A204.1 (cell line): Measurements from ENCODE around the gene WDHD1.

ENCODE experiments used
- FAIRE-seq: peaks from 2 replicates; lab custom pipeline; 2012; peaks lifted over from hg19 to GRCh38; lab: Jason Lieb, UNC

Gene WDHD1, protein sequence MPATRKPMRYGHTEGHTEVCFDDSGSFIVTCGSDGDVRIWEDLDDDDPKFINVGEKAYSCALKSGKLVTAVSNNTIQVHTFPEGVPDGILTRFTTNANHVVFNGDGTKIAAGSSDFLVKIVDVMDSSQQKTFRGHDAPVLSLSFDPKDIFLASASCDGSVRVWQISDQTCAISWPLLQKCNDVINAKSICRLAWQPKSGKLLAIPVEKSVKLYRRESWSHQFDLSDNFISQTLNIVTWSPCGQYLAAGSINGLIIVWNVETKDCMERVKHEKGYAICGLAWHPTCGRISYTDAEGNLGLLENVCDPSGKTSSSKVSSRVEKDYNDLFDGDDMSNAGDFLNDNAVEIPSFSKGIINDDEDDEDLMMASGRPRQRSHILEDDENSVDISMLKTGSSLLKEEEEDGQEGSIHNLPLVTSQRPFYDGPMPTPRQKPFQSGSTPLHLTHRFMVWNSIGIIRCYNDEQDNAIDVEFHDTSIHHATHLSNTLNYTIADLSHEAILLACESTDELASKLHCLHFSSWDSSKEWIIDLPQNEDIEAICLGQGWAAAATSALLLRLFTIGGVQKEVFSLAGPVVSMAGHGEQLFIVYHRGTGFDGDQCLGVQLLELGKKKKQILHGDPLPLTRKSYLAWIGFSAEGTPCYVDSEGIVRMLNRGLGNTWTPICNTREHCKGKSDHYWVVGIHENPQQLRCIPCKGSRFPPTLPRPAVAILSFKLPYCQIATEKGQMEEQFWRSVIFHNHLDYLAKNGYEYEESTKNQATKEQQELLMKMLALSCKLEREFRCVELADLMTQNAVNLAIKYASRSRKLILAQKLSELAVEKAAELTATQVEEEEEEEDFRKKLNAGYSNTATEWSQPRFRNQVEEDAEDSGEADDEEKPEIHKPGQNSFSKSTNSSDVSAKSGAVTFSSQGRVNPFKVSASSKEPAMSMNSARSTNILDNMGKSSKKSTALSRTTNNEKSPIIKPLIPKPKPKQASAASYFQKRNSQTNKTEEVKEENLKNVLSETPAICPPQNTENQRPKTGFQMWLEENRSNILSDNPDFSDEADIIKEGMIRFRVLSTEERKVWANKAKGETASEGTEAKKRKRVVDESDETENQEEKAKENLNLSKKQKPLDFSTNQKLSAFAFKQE

GRCh38 chr14:55026793-55027561 is at the start of gene WDHD1, which contains the start of gene SOCS4:
TSS of gene WDHD1 (minus strand) at chr14:55027099. CDS start at chr14:55026787, 312 bp downstream.
TSS of gene SOCS4 (plus strand) at chr14:55027236. CDS start at chr14:55043042, 15,806 bp downstream.
- no peak for FAIRE-seq

DNA sequence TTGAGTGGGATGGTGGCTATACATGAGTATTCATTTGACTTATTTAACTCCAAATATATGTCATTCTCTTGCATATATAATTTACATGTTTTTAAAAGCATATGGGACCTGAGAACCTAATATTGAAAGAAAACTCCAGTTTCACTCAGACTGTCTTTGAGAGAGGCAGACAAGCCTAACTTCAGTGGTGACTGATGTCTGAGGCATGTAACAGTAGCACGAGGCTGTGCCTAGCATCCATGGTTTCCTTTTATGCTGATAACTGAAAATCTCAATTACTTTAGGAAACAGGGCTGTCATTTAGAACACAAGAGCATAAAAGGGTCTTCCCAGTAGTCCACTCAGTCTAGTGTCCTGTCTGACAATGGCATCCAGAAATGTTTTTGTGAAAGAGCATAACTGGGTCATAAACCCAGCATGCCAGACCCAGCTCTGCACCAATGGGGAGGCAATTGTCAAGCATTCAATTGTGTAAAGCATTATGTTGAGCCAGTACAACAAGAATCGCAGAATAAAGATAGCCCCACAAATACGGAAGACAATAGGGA is 48.8 kb upstream of the WDHD1 start:
- no peak for FAIRE-seq

DNA sequence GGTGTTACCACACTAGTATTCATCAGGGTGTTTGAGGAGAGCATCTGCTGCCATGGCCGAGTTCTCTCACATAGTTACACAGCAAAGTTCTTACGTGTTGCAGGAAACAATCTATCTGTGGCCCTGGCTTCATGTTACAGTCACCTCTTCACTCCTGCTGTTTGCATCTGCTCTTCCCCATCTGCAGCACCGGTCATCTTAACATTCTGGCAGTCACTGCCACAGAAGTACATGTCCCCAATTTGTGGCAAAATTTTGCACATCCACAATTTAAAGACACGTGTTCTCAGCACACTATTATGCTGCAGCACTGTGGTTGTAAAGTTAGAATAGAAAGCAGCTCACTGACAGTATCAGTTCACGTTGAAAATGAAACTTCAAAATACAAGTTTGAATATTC is 47.8 kb upstream of the WDHD1 start:
- FAIRE-seq = no peak

DNA sequence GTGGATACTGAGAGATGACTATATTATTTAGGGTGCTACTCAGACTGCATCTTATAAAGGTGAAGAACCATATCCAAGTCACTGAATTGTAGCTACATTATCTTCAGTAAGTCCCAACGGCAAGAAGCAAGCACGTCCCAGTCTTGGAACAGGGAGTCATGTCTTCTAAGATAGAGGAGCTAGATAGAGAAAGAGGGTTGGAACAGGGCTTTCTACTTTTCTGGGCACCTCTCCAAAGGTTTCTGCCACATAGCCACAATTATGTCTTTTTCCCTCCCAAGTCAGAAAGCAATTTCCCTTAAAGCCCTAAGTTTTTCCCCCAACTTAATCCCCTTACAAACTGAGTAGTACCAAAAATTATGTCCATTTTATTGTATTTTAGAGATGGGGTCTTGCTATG is 47.0 kb upstream of the WDHD1 start:
- no peak for FAIRE-seq

GRCh38 chr14:55071870-55072640 is 45.2 kb upstream of the WDHD1 start:
- FAIRE-seq = no peak

- FAIRE-seq = no peak
Measured at GRCh38 chr14:55070981-55071411, 44.1 kb upstream of the WDHD1 start.

DNA sequence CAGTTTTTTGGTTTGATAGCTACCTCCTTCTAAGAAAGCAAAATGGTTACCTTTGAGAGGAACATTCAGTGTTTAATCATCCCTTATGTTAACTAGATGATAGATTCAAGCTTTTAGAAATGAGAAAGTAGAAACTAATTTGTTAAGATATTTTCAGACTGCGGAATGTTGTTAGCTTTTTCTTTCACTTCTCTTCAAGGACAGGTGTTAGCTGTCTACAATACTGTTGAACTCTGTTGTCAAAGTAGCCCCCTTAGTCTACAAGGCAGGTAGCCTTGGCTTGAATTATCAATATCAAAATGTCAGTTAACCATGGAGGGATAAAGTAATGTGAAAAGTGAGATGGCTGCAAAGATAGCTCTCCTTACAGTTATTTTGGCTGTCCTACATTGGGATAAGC is 39.3 kb upstream of the WDHD1 start:
- FAIRE-seq = no peak

DNA sequence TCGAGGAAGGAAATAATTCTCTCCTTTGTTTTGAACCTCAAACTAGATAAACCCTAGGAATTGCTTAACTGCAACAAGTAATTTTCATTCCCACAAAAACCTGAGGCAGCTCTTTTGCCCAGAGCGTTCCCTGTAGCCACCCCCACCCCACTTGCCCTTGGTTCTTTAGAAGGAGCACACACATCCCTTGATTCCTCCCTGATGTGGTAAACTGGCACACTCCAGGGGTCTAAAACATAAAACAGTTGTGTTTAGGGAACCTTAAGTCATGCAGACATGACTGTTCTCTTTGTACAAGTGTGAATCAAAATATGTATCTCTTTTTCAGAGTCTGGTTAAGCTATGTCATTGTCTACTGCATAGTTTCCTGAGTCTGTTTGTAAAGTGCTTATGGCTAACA is 38.5 kb upstream of the WDHD1 start:
- FAIRE-seq = no peak

DNA sequence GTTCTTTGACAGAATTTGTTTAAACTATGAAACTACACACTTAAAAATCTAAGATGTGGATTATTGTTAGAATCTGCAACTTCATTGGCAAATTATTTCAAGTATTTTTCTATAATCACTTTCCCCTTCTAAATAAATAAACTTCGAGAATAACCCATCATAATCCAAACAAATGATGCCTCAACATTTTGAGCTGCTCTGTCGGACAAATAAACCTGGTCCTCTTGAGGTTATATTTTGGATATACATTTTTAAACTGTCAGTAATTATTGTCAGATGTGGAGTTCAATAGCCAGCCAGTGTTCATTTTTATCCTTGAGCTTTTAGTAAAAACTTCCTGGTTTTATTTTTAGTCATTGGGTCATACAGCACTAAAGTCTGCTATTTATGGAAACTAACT is 38.0 kb upstream of the WDHD1 start:
- peak; percentile 47 for FAIRE-seq

GRCh38 chr14:55062517-55063351 is 35.8 kb upstream of the WDHD1 start:
- FAIRE-seq = no peak

DNA sequence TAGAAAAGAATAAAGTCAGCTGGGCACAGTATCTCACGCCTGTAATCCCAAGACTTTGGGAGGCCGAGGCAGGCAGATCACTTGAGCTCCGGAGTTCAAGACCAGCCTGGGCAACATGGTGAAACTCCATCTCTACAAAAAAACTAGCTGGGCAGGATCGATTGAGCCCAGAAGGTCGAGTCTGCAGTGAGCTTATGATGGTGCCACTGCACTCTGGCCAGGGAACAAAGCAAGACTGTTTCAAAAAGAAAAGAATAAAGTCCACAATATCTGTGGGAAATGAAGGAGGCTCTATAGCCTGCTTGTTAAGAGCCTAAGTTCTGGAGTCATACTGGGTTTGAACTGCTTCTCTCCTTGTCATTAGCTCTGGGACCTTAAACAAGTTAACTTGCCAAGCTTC is 32.4 kb upstream of the WDHD1 start:
- FAIRE-seq = no peak

DNA sequence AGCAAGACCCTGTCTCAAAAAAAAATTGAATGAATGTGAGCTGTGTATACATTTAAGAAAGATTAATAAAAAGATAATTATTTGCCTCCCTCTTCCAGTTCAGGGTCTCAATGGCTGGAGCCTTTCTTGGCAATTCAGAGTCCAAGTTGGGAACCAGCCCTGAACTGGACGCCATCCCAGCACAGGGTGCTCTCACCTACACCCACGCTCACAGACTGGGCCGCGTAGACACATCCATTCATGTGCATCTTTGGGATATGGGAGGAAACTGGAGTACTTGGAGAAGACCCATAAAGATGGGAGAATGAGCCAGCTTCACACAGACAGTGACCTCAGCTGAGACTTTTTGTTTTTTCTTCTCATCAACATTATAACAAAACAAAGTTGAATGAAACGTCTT is 31.0 kb upstream of the WDHD1 start:
- FAIRE-seq = no peak

- FAIRE-seq = no peak
Measured at GRCh38 chr14:55054098-55054497, 27.2 kb upstream of the WDHD1 start.

DNA sequence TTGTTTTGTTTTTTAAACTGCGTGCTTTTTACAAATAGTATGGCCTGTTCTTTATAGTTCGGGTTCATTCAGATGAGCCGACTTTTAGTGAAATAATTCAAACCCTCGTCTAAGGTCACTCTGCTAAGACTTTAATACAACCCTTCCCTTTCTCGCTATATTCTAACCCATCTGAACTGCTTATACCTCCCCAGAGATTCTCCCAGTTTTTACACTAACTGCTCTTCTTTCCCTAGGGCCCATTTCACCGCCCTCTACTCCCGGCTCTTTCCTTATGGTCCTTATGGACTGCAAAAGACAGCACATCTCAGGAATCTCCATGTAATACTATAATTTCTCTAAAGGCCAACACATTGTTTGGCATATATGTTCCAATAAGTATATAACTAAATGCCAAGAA is 26.6 kb upstream of the WDHD1 start:
- FAIRE-seq = no peak

DNA sequence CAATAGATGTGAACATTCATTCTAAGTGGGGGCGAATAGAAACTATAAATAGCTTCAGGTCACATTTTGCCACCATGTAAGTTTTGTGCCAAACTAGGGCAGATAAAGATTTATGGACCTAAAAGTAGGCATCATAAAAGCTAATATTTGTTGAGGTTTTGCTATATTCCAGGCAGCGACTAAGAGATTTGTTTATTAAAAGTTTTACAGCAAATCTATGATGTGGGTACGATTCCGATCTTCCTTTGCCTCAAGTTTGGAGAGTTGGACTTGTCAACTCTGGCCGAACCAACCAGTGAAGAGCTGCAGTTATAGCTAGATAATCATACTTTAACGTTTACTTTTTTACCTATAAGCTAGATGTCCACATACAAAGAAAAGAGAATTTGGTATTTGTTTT is 26.1 kb upstream of the WDHD1 start:
- FAIRE-seq = no peak

- FAIRE-seq = no peak
Measured at GRCh38 chr14:55052269-55052930, 25.5 kb upstream of the WDHD1 start.

DNA sequence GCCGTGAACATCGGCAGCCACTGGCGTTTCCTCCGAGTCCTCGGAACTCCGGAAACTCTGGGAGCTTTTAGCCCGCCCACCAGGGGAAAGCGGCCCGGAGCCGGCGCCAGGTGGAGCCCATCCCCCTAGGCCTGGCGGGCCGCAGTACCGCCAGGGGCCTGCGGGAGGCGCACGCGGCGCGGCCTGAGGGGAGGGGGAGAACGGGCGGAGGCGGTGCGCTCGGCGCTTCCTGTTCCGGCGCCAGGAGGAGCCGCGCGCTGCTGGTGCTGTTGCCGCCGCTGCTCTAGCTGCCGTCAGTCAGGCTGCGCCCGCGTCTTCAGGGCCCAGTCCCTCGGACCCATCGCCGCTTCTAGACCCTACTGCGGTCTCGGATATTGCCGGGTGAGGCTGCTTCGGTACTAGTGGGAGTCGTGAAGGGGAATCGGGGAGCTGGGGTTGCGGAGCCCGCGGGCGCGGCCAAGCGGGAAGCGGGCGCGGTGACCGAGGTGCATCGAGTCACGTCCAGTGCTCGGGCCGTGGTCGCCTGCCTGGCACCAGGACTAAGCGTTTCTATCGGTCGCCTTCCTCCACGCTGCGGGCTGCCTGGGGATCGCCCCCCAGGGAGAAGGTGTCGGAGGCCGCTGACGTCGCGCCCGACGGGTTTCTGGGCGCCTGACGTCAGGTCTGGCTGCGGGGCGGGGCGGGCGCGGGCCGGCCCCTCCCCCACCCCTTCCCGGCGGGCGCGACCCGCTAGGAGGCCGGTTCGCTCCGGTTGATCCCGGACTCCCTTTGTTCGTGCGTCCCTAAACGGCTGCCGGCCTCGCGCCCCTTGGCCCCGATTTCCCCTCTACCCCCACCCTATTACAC is 24.7 kb upstream of the WDHD1 start, which contains the start of gene MAPK1IP1L:
Gene MAPK1IP1L (plus strand): TSS at position 225 of the 846 bp plus-strand sequence. CDS start 10,037 bp downstream, outside the sequence.
- FAIRE-seq = peak; percentile 30

GRCh38 chr14:55051165-55051422 is 24.2 kb upstream of the WDHD1 start:
- FAIRE-seq = no peak
